ENCODE data around the gene CACNA2D4. TPM values are rescaled to one million over a fixed set of nuclear protein-coding genes. Genes with fewer than 3 reads are reported as not detected.
A peak's percentile ranks its signal among the peaks of the same experiment; 100 is the strongest.

CACNA2D4 gene
- total RNA-seq, 4 donors from 2014 or later: 1.5 to 2.6 (median 2.0) TPM

DNA sequence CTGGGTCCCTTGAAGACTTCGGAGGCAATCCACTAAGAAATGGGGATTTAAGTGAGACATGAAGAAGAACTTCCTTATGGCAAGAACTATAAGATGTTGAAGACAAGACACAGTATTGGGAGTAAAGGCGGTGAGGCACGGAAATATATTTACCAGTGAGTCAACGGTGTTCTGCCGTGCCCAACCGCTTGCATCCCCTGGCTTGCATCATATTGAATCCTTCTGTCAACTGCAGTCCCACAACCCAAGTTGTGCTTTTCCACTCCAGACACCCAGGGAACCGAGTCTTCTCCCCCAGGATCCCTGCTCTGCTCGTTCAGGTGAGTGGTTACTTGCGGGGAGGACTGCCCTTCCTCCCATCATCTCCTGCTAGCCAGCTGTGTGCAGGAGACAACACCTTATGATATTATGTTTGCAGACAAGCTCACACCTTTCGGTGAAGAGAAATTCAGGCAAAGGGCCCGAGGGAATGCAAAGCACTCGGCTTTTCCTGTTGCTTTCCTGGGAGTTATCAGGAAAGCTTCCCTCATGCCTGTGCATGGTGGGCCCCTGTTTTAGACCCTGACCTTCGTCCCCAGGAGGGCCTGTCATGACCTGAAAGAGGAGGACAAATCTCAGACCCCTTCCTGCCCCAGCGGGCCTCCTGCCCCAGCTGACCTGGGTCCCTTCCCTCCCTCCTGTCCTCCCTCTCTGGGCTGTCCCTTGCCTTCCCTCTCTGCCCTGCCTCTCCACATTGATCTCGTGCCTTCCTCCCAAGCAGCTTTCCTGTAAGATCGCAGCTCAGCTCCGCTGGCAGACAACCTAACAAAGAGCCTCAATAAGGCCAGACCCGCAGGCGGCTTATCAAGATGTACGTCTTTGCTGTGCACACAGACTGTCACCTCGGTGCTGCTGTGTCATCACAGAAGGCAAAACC, 102.4 kb downstream of the CACNA2D4 start:
- no peak overlapping the region for H3K27ac ChIP-seq
- no peaks in the 10 kb centered on the region for H3K27me3 ChIP-seq
- intact Hi-C loops (cut with DNase I): no loop called here
- H3K9me3 ChIP-seq: no peaks in the 10 kb centered on the region
- TF ChIP-seq, protein P1, sequence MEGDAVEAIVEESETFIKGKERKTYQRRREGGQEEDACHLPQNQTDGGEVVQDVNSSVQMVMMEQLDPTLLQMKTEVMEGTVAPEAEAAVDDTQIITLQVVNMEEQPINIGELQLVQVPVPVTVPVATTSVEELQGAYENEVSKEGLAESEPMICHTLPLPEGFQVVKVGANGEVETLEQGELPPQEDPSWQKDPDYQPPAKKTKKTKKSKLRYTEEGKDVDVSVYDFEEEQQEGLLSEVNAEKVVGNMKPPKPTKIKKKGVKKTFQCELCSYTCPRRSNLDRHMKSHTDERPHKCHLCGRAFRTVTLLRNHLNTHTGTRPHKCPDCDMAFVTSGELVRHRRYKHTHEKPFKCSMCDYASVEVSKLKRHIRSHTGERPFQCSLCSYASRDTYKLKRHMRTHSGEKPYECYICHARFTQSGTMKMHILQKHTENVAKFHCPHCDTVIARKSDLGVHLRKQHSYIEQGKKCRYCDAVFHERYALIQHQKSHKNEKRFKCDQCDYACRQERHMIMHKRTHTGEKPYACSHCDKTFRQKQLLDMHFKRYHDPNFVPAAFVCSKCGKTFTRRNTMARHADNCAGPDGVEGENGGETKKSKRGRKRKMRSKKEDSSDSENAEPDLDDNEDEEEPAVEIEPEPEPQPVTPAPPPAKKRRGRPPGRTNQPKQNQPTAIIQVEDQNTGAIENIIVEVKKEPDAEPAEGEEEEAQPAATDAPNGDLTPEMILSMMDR (IDR thresholded peaks at IDR 0.05): no peak
- no peak for TF ChIP-seq POLR2A (IDR thresholded peaks at IDR 0.05)
- DNase-seq: no peak
- H3K4me1 ChIP-seq: peaks cover 0 to 2% of the 10 kb centered on the region in 2 donors
- H3K36me3 ChIP-seq: no peaks in the 10 kb centered on the region
- no peak overlapping the region for H3K4me3 ChIP-seq (replicated peaks in 1 of 3)
- whole genome bisulfite sequencing, 2 donors: 63 to 72% methylated on average over 21 of the region's 21 CpGs

DNA sequence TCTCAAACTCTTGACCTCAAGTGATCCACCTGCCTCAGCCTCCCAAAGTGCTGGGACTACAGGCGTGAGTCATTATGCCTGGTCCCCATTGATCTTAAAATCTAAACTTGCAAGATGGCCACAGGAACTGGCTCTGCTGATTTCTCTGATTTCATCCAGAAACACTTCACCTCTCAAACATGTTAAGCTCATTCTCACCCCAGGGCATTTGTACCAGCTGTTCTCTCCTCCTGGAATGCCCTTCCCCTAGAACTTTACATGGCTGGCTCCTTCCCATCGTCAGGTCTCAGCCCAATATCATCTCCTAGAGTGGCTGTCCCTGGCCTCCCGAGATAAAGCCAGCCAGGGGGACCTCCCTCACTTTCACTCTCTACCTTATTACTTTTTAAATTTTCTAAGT, 103.3 kb downstream of the CACNA2D4 start:
- WGBS, 2 donors: 75% methylated on average over 3 of the region's 3 CpGs

DNA sequence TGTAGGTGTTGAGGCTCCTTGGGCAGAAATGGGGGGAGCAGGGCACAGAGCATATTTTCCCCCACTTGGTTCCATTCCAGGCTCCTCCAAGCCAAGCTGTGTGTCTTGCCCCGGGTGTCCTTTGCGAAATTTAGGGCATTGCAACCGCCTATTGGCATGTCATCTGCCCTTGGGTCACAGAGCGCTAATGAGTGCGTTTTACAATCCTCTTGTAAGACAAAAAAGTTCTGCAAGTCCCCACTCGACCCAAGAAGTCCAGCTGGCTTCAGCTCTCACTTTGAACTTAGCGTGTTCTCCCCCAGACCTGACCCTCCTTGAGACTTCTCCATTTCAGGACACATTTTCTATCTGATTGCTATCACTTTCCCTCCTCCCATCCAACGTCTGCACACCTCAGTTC, 104.2 kb downstream of the CACNA2D4 start:
- 73 to 80% methylated on average over 8 of the region's 8 CpGs for WGBS, 2 donors
- H3K27me3 ChIP-seq: no peaks in the 10 kb centered on the region
- DNase-seq: no peak
- H3K9me3 ChIP-seq: no peaks in the 10 kb centered on the region
- H3K27ac ChIP-seq: no peak overlapping the region
- TF ChIP-seq, protein P1 (IDR thresholded peaks at IDR 0.05): no peak
- intact Hi-C loops (cut with DNase I): no loop called here
- no peaks in the 10 kb centered on the region for H3K36me3 ChIP-seq
- peaks cover 0 to 4% of the 10 kb centered on the region in 2 donors for H3K4me1 ChIP-seq
- no peak overlapping the region for H3K4me3 ChIP-seq (replicated peaks in 1 of 3)

More for the DNA sequence above, 103.3 kb downstream of the CACNA2D4 start:
- intact Hi-C loops (cut with DNase I): no loop called here
- Histone ChIP-seq H3K27me3 (no peaks in the 10 kb centered on the region), H3K4me1 (peaks cover 0 to 4% of the 10 kb centered on the region in 2 donors), H3K36me3 (no peaks in the 10 kb centered on the region), H3K4me3 (replicated peaks in 1 of 3) (no peak overlapping the region), H3K27ac (no peak overlapping the region), H3K9me3 (no peaks in the 10 kb centered on the region)
- TF ChIP-seq POLR2A (IDR thresholded peaks at IDR 0.05): no peak
- TF ChIP-seq, protein P1 (IDR thresholded peaks at IDR 0.05): no peak
- no peak for DNase-seq

DNA sequence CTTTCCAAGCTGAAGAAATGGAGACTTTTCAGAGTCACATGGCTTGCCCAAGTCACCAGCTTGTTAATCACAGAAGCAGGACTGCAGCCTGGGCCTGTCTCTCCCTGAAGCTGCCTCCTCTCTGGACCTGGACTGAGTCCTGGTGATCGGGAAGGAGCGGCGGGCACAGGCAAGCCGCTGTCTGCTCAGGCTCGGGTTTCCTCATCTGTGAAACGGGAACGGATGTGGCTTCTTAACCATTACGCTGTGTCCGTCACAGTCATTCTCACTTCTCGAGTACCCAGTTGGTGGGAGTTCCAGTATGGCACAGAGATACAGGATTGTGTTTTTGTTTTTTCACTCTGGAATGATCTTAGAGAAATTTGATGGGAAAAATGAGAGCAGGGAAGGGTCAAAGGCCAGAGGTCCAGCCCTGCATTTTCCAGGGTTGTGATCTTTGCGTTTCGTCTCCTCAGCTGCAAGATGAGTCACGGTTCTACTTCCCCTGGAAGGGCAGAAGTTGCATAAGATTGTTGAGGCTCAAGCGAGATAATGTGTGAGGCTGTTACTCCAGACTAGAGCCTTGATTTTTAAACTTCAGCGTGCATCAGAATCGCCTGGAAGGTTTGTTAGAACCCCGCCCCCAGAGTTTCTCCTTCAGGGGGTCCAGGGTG, 105.7 kb downstream of the CACNA2D4 start:
- H3K4me3 ChIP-seq (replicated peaks in 1 of 3): no peak overlapping the region
- no peaks in the 10 kb centered on the region for H3K36me3 ChIP-seq
- TF ChIP-seq, protein P1 (IDR thresholded peaks at IDR 0.05): no peak
- TF ChIP-seq POLR2A (IDR thresholded peaks at IDR 0.05): no peak
- H3K9me3 ChIP-seq: no peaks in the 10 kb centered on the region
- H3K27me3 ChIP-seq: no peaks in the 10 kb centered on the region
- H3K27ac ChIP-seq: peak overlapping the region in 2 of 3 donors; percentile 49 to 50
- WGBS, 2 donors: 76 to 84% methylated on average over 17 of the region's 17 CpGs
- intact Hi-C loops (cut with DNase I): no loop called here
- H3K4me1 ChIP-seq: peaks cover 0 to 4% of the 10 kb centered on the region in 2 donors
- no peak for DNase-seq

DNA sequence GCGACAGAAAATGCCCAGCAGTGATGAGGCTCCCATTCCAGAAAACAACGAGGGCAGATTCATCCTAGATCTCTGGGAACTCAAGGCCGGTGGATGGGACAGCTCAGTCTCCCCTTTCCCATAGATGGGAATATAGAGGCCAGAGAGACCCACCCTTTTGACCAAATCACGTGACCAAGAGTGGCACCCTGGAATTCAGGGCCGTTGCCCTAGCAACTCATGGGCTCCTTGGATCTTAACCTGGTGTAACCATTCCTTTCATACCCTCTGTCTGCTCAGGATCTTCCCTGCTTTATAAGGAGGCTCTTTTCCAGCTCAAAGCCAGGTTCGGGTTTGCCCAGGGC, 106.5 kb downstream of the CACNA2D4 start:
- WGBS, 2 donors: 79 to 87% methylated on average over 6 of the region's 6 CpGs
- intact Hi-C loops (cut with DNase I): no loop called here

More for the DNA sequence above, 106.5 kb downstream of the CACNA2D4 start:
- Histone ChIP-seq H3K27ac (peak overlapping the region in 2 of 3 donors; percentile 49 to 50), H3K27me3 (no peaks in the 10 kb centered on the region), H3K9me3 (no peaks in the 10 kb centered on the region), H3K36me3 (no peaks in the 10 kb centered on the region), H3K4me1 (peaks cover 0 to 4% of the 10 kb centered on the region in 2 donors), H3K4me3 (replicated peaks in 1 of 3) (no peak overlapping the region)
- DNase-seq: no peak
- TF ChIP-seq, protein P1 (IDR thresholded peaks at IDR 0.05): no peak
- no peak for TF ChIP-seq POLR2A (IDR thresholded peaks at IDR 0.05)

Measured in thyroid gland (tissue), 4 donors.